Occipital lobe (tissue), 2 donors: ENCODE measurements around the gene GALNT18. TPM values are rescaled to one million over a fixed set of nuclear protein-coding genes. Genes with fewer than 3 reads are reported as not detected.

Experiments
- DNase-seq: peaks from one replicate; lab custom pipeline; 2025; lab: John Stamatoyannopoulos, UW
- total RNA-seq: library from RNA; depleted of rRNA; stranded (reverse); fragments of >200 nt; gene quantifications from one replicate; pipeline ENCODE4 v1.2.3, GENCODE V29; 2014

Gene GALNT18
- total RNA-seq, 1 donor from 2014 or later, result 22.8 TPM

- no peak for DNase-seq
These were observed 120.9 kb downstream of the GALNT18 start for GRCh38 chr11:11500744-11501487.

DNA sequence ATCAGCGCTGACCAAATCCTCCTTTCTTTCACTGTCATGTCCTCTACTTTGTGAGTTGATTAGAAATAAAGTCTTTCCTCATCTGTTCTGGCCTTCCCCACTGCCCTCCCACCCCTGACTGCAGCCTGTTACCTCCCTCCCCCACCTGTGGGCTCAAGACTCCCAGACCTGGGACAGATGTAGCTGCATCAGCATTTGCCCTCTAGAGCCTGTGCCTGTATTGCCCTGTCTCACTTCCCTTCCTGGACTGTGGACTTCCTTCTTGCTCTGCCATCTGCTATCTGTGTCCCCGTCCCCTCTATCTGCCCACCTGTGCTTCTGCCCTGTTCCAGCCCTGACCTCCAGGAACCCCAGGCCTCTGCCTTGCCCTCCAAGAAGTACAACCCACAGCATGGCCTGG, 122.5 kb downstream of the GALNT18 start:
- no peak for DNase-seq

DNA sequence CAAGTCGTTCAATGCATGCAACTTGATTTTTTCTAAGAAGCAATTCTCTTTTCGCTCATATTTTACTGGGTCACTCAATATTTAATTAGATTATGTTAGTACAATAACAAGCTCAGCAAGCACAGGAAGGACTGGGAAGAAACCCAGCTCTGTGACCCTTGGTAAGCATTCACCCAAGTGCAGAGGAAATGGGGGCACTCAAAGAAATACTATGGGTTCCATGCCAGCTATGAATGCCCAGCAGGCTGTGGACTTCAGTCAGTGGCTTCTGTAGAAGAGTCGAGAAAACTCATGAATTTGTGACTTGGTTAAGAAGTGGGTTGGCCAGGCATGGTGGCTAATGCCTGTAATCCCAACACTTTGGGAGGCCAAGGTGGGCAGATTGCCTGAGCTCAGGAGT, 123.6 kb downstream of the GALNT18 start:
- DNase-seq, result no peak

DNA sequence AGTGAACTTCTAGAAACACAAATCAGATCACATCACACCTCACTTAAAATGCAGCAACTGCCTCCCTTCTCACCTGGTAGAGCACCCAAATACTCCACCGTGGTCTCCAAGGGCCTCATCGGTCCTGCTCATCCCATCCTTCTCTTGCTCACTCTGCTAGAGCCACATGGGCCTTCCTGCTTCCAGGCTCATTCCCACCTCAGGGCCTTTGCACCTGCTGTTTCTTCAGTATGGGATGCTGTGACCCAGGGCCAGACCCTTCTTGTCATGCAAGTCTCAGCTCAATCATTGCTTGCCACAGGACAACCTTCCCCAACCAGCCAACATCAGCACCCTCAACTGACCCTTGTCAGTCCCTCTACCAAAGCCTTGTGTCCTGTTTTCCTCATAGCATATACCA, 124.9 kb downstream of the GALNT18 start:
- DNase-seq, result no peak

- no peak for DNase-seq
These were observed 127.5 kb downstream of the GALNT18 start for GRCh38 chr11:11494348-11494747.

GRCh38 chr11:11493698-11494097, 128.1 kb downstream of the GALNT18 start:
- no peak for DNase-seq

DNA sequence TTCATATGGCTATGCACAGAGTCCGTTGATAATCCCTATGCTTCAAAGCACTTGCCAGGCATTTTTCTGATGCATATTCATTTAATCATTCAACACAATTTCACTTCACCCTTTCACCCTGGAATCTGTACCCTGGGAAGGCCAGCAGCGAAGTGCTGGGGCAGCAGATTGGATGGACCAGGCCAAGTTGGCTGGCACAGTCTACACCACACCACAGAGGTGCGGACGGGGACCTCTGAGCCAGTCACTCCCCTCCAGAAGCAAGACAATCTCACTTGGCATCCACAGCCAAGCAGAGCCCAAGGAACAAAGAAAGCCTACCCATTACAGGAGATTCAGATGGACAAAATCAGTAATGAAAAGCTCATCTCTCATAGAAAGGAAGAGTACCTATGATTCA, 130.2 kb downstream of the GALNT18 start:
- DNase-seq, result no peak

GRCh38 chr11:11491014-11491413, 130.8 kb downstream of the GALNT18 start:
- DNase-seq, result no peak

GRCh38 chr11:11486423-11486822, 135.4 kb downstream of the GALNT18 start:
- DNase-seq, result no peak

- DNase-seq, result no peak
These were observed 135.8 kb downstream of the GALNT18 start for GRCh38 chr11:11486002-11486401.

DNA sequence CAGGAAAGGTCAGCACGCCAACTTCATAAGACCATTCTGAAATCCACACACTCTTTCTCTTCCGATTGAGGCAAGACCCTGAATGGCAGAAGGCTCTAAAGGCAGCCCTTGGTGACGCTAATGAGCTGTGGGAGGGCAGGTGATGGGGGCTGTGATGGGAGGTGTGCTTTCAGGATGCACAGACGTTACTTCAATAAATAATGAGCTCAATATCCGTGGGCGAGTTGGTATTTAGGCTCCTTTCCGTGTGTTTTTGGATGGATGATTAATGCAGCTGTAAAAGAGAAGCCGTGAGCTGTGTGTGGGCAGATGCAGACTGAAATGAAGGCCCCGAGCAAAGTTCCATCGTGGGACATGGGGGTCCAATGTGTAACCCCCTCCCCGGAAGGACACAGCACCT, 138.2 kb downstream of the GALNT18 start:
- DNase-seq, result no peak

DNA sequence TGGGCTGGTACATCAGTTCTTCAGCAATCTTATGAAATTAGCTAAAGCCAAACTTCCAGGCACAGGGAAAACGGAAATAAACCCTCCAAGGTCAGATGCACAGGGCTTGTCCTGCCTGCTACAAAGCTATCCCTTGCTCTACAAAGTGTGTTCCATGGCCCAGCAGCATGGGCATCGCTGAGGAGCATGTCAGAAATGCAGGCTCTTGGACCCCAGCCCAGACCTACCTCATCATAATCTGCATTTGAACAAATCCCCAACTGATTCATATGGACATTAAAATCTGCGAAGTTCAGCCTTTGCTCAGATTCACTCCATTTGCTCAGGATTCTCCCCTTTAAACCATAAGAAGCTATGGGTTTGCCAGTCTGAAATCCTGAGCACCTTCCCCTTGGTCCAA, 139.1 kb downstream of the GALNT18 start:
- no peak for DNase-seq

DNA sequence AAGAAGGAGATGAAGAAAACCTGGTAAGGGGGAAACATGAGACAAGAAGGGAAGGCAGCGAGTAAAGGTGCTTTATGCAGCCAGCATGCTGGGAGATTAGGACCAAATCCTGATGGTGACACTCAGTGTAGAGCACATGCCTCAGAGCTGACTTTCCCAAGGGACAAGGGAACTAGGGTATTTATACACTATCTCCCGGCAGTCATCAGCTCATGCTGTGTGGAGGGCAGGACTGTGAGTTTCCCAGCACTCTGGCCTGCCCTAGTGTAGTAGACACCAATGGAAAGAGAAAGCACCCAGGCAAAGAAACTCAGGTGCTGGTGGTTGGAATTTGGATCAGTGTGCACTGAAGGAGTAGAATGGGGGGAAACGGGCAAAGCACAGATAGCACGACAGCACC, 140.4 kb downstream of the GALNT18 start:
- DNase-seq, result no peak

DNA sequence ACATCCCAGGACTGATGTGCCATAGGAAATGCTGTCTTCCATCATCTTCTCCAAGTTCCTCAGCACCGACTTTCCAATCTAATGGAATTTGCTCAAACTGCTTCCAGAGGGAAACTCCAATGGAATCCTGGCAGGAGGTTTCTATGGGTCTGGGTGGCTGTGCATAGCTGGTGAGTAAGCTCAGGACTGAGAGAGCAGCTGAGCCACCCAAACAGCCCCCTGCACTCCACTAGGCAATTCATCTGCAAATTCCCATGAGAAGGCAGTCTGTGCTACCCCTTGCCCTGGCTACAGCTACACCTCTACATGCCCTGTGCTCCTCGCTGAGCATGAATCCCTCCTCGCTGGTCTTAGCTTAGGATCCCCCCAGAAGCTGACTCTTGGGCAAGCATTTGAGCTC, 140.8 kb downstream of the GALNT18 start:
- DNase-seq, result no peak

DNA sequence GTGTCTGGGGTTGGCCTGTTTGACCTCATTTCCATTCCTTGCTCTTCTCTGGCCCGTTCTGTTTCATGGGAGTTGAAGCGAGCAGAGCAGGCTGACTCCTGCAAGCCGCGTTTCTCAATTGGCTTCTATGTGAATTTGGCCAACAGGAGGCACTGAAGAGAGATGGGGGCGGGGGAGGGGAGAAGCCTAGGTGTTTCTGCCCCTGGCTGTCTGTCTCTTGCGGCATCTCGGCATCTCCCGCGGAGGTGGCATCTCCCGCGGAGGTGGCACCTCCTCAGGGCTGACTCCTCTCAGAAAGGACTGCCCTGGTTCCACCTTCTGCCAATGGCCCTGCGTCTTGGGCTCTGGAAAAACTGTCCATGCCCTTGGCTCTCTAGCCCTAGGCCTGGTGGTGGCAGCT, 143.1 kb downstream of the GALNT18 start:
- DNase-seq, result no peak

DNA sequence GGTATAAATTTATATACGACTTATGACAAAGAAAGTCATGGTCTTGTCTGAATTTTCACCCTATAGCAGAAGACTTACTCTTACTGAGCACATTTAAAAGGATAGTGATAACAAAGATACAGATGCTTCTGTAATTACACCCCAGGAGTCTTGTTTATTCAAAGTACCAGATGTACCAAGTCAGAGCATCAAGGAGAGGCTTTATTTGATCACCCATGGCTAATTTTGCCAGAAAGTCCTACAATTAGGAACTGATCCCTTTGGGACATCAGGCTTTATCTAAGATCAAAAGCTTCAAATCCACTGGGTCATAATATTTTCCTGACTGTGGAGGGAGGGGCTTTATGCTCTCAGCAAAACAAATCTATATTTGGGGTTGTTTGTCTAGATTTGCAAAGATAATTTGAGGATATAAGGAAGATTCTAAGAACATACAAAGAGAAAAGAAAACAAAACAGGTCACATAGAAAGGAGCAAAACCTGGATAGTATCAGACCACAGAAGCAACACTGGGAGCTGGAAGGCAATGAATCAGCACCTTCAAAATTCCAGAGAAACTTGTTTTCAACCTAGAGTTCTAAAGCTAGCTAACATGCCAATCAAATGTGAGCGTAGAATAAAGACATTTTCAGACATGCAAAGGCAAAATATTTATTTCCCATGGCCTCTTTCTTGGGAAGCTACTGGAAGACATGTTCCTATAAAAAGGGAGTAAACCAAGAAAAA, 143.9 kb downstream of the GALNT18 start:
- DNase-seq, result no peak

GRCh38 chr11:11476971-11477645, 144.7 kb downstream of the GALNT18 start:
- DNase-seq, result no peak

GRCh38 chr11:11476499-11476898, 145.3 kb downstream of the GALNT18 start:
- no peak for DNase-seq

DNA sequence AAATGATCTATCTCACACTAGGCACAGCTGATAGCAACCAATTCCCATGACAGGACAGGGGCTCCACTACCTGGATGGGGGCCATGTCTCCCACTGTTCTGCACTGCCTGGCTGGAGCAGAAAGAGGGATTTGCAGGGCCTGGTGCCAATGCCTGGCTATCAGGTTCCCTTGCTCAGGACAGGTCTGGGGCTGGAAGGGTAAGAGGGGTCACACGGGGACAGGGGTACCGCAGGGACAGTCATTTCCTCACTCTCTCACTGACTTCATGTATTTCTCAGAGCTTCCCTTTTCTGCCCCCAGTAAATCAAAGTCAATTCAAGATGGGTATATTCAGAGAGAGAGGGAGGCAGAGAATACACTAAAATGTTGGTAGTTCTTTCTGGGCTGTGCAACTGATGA, 149.7 kb downstream of the GALNT18 start:
- no peak for DNase-seq

DNA sequence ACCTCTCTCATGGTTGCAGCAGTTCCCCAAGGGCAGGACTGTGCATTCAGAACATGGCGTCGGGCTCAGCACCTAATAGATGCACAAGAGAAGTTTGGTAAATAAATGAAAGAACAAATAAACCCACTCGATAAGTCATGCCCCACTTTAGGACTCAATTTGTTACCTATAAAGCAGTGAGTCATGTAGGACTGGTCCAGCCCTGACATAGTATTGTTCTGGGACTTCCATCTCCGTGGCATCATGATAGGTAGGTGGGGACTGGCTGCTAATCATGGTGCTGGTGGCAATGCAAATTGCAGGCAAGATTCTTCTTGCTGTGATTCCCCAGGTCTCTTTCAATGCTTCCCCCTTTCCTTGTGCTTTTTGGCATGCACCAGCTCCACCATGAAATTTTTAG, 150.6 kb downstream of the GALNT18 start:
- DNase-seq, result no peak

DNA sequence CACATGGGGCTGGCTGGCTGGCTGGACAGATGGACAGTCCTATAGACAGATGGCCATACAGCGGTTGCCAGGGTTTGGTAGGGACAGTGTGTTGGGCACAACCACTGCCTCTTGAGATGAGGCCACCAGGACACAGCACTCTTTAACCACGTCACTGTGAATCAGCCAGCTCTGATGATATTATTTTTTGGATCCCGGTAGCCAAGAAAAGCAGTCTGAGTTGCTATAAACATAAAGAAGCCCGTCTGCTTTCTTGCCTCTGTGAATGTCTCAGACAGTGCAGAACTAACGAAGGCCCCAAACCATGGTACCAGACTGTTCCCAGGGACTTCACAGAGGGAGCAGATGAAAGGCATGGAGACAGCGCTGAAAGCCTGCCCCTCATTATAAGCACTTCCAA, 152.9 kb downstream of the GALNT18 start:
- no peak for DNase-seq

DNA sequence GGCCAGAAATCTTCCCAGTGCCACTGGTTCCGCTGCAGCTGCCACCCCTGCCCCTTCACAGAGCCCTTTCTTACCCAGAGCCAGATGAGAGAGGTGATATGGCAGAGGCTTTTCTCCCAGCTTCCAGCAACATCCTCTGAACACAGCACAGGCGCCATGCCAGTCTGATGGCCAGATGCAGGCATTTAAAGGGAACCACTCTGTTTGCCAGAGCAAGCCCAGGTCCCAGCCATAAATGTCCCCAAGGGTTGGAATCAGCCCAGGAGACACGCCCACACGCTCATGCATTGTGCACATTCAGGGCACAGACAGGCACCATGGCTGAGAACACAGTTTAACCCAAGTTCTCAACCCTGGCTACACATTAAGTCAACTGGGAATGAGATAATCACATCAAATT, 154.5 kb downstream of the GALNT18 start:
- no peak for DNase-seq

DNA sequence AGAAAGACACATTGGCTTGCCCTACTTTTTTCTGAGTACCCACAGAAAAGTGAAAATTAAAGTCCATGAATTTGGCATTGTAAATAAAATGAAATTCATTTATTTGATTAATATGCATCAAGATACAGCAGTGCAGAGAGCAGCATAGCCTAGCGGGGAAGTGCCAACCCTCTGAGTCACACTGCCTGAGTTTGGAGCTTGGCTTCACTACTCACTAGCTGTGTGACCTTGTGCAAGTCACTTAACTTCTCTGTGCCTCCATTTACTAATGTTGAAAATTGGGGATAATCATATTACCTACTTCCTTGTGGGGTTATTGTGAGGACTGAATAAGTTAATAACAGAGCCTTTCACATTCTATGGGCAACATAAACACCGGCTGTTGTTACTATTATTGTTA, 157.2 kb downstream of the GALNT18 start:
- DNase-seq, result no peak
